Measurements from ENCODE around the gene SH3BP2.

The SH3BP2 gene

GRCh38 chr4:2875556-2875955 lies 82.7 kb downstream of the SH3BP2 start:
- DNase-seq (ENCODE audit: low read depth in 2 of 2): no peak

- no peak for DNase-seq (ENCODE audit: low read depth in 2 of 2)
Observed at GRCh38 chr4:2878346-2878745, 85.5 kb downstream of the SH3BP2 start.

DNA sequence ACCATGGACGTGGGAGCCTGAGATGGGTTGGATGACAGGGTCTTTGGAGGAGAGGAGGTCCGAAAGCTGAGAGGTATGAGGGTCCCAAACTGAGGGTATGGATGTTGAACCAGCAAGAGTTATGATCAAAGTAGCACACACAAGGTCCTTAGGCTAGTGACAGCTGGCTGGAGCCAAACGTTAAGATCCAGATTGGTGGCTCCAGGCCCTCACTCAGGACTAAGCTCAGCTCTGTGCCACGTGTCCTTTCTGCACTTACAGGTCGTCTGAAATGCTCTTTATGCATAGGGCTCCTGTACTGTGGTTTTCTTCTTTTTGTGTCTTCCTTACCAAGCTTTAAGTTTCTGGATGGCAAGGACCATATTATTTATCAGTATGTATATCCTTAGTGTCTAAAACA lies 86.1 kb downstream of the SH3BP2 start:
- no peak for DNase-seq (ENCODE audit: low read depth in 2 of 2)

DNA sequence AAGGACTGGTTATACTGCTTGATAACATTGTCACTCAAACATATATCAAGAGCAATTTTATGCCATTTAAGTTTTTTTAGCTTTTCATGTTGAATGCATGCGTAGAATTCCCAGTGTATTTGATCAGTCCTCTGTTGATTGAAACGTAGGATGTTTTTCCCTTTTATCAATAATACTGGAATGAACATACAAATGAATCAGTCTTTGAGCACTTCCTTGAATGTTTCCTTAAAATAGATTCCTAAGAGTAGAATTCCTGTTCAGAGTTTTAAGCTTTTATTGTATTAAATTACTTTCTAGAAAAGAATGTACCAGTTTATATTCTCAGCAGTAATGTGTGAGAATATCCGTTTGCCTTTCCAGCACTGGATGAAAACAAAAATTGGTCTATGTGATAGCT lies 88.5 kb downstream of the SH3BP2 start:
- no peak for DNase-seq (ENCODE audit: low read depth in 2 of 2)

DNA sequence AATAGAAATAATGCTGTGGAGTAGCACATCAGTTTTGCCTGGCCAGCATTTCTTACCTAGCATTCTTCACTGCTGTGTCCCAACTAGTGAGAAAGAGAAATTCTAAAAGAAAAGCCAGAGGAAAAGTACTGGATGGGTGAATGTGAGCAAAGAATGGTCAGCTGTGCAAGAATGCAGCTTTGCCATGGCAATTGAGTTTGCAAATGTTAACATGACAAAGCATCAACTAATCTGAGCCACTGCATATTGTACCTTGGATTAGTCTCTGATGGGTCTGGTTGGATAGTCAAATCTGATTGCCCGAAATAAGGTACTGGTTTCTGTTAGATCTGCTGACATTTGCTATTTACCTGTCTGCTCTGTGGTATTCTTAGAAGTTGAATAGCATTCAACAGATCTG lies 89.5 kb downstream of the SH3BP2 start:
- no peak for DNase-seq (ENCODE audit: low read depth in 2 of 2)

- DNase-seq (ENCODE audit: low read depth in 2 of 2): no peak
Observed at GRCh38 chr4:2886161-2886560, 93.3 kb downstream of the SH3BP2 start.

DNA sequence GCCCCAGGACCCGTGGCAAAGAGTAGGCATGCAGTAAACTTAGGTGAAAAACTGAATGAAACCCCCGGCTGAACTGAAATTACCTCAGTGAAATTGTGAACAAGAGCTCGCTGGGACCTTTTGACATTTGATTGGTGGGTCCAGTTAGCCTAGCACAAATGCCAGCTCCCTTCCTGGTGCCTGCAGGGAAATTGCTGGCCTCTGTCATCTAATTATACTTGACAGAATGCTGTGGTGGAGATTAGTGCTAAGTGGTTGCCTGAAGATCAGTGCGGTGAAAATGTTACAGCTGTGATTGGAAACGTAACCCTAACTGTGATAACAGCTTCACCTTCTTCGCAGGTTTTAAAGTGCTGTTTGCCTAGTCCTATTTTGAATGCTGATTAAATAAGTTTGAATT lies 93.7 kb downstream of the SH3BP2 start:
- no peak for DNase-seq (ENCODE audit: low read depth in 2 of 2)

DNA sequence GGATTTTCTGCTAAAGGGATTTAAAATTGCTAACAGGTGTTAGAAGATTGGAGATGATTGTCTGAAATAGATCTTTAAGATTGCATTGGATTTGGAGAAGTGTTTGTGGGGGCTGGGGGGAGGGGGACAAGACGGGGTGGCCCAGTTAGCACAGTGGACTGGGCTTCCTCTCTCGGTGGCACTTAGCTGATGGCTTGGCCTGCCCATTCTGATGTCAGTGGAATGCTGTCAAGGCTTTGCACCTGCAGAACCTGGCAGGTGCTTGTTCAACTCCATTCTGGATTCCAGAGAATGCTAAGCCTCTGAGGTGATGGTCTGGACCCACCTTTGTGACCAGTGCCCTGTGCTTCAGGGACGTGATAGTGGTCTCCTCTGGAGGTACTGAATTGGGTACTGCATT lies 94.5 kb downstream of the SH3BP2 start:
- DNase-seq (ENCODE audit: low read depth in 2 of 2): no peak

GRCh38 chr4:2888886-2889285 lies 96.0 kb downstream of the SH3BP2 start:
- DNase-seq (ENCODE audit: low read depth in 2 of 2): no peak

Data from activated CD8-positive, alpha-beta memory T cell treated with anti-CD3 and anti-CD28 coated beads for 4 hours (primary cell).